K562 (cell line): ENCODE data around the gene COL4A4. TPM values are rescaled to one million over a fixed set of nuclear protein-coding genes. Genes with fewer than 3 reads are reported as not detected.
A peak's percentile ranks its signal among the peaks of the same experiment; 100 is the strongest.

Source experiments
- ATAC-seq: fragments of 200-7000 bp; cut with Tn5 transposase; 3 replicates; pipeline ENCODE4 v1.9.1; 2020; ENCODE audit warnings: moderate library complexity
- BruUV-seq: library from RNA; stranded (reverse); fragments of 400-500 nt; replicated peaks from 2 replicates; lab custom pipeline; 2021; lab: Mats Ljungman, UMichigan
- CTCF ChIA-PET: fragments of 300-600 bp; formaldehyde crosslinking; extraction: SDS; loops from one replicate; lab custom pipeline; 2021; ENCODE audit warnings: low intra/inter-chr PET ratio; lab: Yijun Ruan, JAX
- POLR2A ChIA-PET: fragments of 300-600, 350-650 bp; sonication (Branson Sonifier 250); formaldehyde crosslinking; extraction: SDS; loops from one replicate; lab custom pipeline; 2021; ENCODE audit warnings: antibody characterized with exemption, inconsistent platforms; lab: Yijun Ruan, JAX
- DNase-seq, 4 experiments: peaks; one replicate each; pipeline versions ENCODE4 v3.0.0 to v3.0.0-alpha.2; 2011 to 2018; ENCODE audit warnings: low spot score in 3 of 4, mixed read lengths in 3 of 4; ENCODE audit errors: extremely low read depth in 1 of 4
- FAIRE-seq: peaks from 2 replicates; lab custom pipeline; 2011; peaks lifted over from hg19 to GRCh38; lab: Jason Lieb, UNC
- H2AFZ ChIP-seq: 2 replicates; pipeline ENCODE4 v1.6.0; 2011; ENCODE audit warnings: low read depth, low read length, control low read depth, inconsistent platforms
- H3K27ac ChIP-seq: fragments of 200-600 bp; 3 replicates; pipeline ENCODE4 v1.8.0; 2011; ENCODE audit warnings: low read depth, mild to moderate bottlenecking, control low read depth, inconsistent platforms, low read length, moderate library complexity, mixed read lengths; ENCODE audit errors: extremely low read depth
- H3K27me3 ChIP-seq, 2 experiments: fragments of 300-600 bp in 1 of 2; 2 replicates in 1 of 2; 3 replicates in 1 of 2; pipeline versions ENCODE4 v1.6.0 to v1.8.0; 2011; ENCODE audit warnings: inconsistent platforms in 2 of 2, low read length in 2 of 2, mild to moderate bottlenecking in 1 of 2, mixed read lengths in 1 of 2, moderate library complexity in 1 of 2; ENCODE audit not compliant: control insufficient read depth in 2 of 2, insufficient read depth in 2 of 2
- H3K36me3 ChIP-seq: fragments of 300-600 bp; 3 replicates; pipeline ENCODE4 v1.8.0; 2011; ENCODE audit warnings: mild to moderate bottlenecking, low read length, inconsistent platforms; ENCODE audit not compliant: control insufficient read depth, insufficient read depth
- H3K4me1 ChIP-seq, 2 experiments: fragments of 200-600 bp in 1 of 2; replicated peaks in 1 of 2; 2 replicates in 1 of 2; 3 replicates in 1 of 2; pipeline versions ENCODE4 v1.5.1 to v1.8.0; 2011; ENCODE audit warnings: inconsistent platforms in 2 of 2, low read length in 2 of 2, mild to moderate bottlenecking in 1 of 2, mixed read lengths in 1 of 2, moderate library complexity in 1 of 2; ENCODE audit not compliant: control insufficient read depth in 2 of 2, insufficient read depth in 2 of 2
- H3K4me2 ChIP-seq: 2 replicates; pipeline ENCODE4 v1.6.1; 2011; ENCODE audit warnings: low read length, control low read depth, inconsistent platforms, mixed read lengths; ENCODE audit not compliant: insufficient read depth
- H3K4me3 ChIP-seq: fragments of 200-600 bp; sonication (generic), shearing (Covaris generic); 2 replicates; pipeline ENCODE4 v1.5.1; 2016; ENCODE audit warnings: control low read depth, inconsistent platforms
- H3K79me2 ChIP-seq: fragments of 200-600 bp; 3 replicates; pipeline ENCODE4 v1.8.0; 2011; ENCODE audit warnings: low read length, inconsistent platforms; ENCODE audit not compliant: control insufficient read depth, insufficient read depth
- H3K9ac ChIP-seq, 2 experiments: 2 replicates each; pipeline versions ENCODE4 v1.6.0 to v1.6.1; 2011; ENCODE audit warnings: low read depth in 2 of 2, low read length in 2 of 2, control low read depth in 1 of 2, inconsistent platforms in 1 of 2, mild to moderate bottlenecking in 1 of 2, mixed read lengths in 1 of 2; ENCODE audit not compliant: insufficient read depth in 1 of 2
- H3K9me1 ChIP-seq: one replicate; pipeline ENCODE4 v1.6.0; 2011; ENCODE audit warnings: inconsistent platforms, mild to moderate bottlenecking, low read length, moderate library complexity; ENCODE audit not compliant: control insufficient read depth, insufficient read depth
- H3K9me3 ChIP-seq: replicated peaks from 2 replicates; pipeline ENCODE4 v1.5.1; 2011; ENCODE audit warnings: low read depth, low read length, inconsistent platforms; ENCODE audit not compliant: control insufficient read depth, insufficient read depth
- H4K20me1 ChIP-seq: replicated peaks from 2 replicates; pipeline ENCODE4 v1.6.1; 2011; ENCODE audit warnings: low read length, inconsistent platforms, mixed read lengths; ENCODE audit not compliant: control insufficient read depth, insufficient read depth
- CBFA2T3 ChIP-seq: fragments of 450-650 bp; IDR thresholded peaks from 2 replicates; pipeline ENCODE4 v1.6.1; 2017
- DPF2 ChIP-seq: fragments of 450-650 bp; IDR thresholded peaks from 2 replicates; pipeline ENCODE4 v1.6.1; 2016
- GATAD2A ChIP-seq: fragments of 450-650 bp; IDR thresholded peaks from 2 replicates; pipeline ENCODE4 v1.6.1; 2017
- HMG20A ChIP-seq: fragments of 450-650 bp; formaldehyde crosslinking; conservative IDR thresholded peaks from 2 replicates; pipeline ENCODE4 v1.4.0; 2020; ENCODE audit warnings: mild to moderate bottlenecking, mixed read lengths
- KHSRP ChIP-seq: fragments of 450-650 bp; IDR thresholded peaks from 2 replicates; pipeline ENCODE4 v1.6.1; 2017
- NR3C1 ChIP-seq: sonication (generic); formaldehyde crosslinking; IDR thresholded peaks from 2 replicates; pipeline ENCODE4 v1.8.1; 2022; ENCODE audit warnings: missing genetic modification reagents
- POLR2AphosphoS5 ChIP-seq: IDR thresholded peaks from 2 replicates; pipeline ENCODE4 v1.6.1; 2011; ENCODE audit warnings: mild to moderate bottlenecking, low read depth, low read length, moderate library complexity; ENCODE audit not compliant: control insufficient read depth, insufficient read depth
- SMAD3 ChIP-seq: fragments of 450-650 bp; formaldehyde crosslinking; conservative IDR thresholded peaks from 2 replicates; pipeline ENCODE4 v1.4.0; 2020; ENCODE audit warnings: mild to moderate bottlenecking
- TAL1 ChIP-seq: fragments of 450-650 bp; IDR thresholded peaks from 2 replicates; pipeline ENCODE4 v1.6.1; 2016; ENCODE audit warnings: mild to moderate bottlenecking
- TEAD4 ChIP-seq, 2 experiments: sonication (generic) in 1 of 2; formaldehyde crosslinking in 1 of 2; IDR thresholded peaks; 2 replicates each; pipeline versions ENCODE4 v1.6.1 to v1.8.0; 2012 to 2022; ENCODE audit warnings: borderline replicate concordance in 1 of 2, inconsistent platforms in 1 of 2, low read length in 1 of 2, mild to moderate bottlenecking in 1 of 2, missing genetic modification reagents in 1 of 2
- ZBED1 ChIP-seq: IDR thresholded peaks from 2 replicates; pipeline ENCODE4 v1.6.1; 2014
- ZKSCAN3 ChIP-seq: fragments of 250-450 bp; sonication (Bioruptor Pico); IDR thresholded peaks from 2 replicates; pipeline ENCODE4 v1.4.0; 2020
- WGBS: fragments of 100-300 bp; shearing (Covaris generic); methylation state at CpG from one replicate; pipeline ENCODE4 v1.1.6; 2016; ENCODE audit warnings: low coverage, mixed read lengths; ENCODE audit not compliant: insufficient coverage; ENCODE audit errors: missing lambda C conversion rate; 5-methylcytosine and 5-hydroxymethylcytosine counted together
- in situ Hi-C: fragments of 300-500 bp; cut with MboI; formaldehyde crosslinking; loops from 4 replicates; pipeline ENCODE4 v1.15.0; 2018; ENCODE audit warnings: inconsistent platforms, mixed read lengths
- intact Hi-C: fragments of 100-400 bp; cut with micrococcal nuclease; formaldehyde crosslinking; loops from 2 replicates; pipeline ENCODE4 v1.14.2; 2022
- polyA plus RNA-seq, 8 experiments: library from polyadenylated mRNA; depleted of rRNA in 4 of 8; stranded (reverse) in 5 of 8; unstranded in 3 of 8; fragments of >200 nt; fragmentation: Nextera tagmentation in 2 of 8; fragmentation: Illumina TruSeq in 1 of 8; extraction: Ambion mirVana in 2 of 8; extraction: Trizol in 1 of 8; gene quantifications; 2 replicates each; pipeline versions ENCODE4 v1.2.1 to v1.2.3, GENCODE V29; 2011 to 2014; ENCODE audit warnings: inconsistent platforms in 1 of 8, missing spikeins in 1 of 8
- total RNA-seq, 7 experiments: library from RNA; depleted of rRNA in 6 of 7; stranded (reverse); fragments of >200 nt in 6 of 7; fragmentation: Illumina TruSeq in 2 of 7; extraction: Trizol in 2 of 7; gene quantifications; 2 replicates each; pipeline versions ENCODE4 v1.2.1 to v1.2.3, GENCODE V29; 2011 to 2021; ENCODE audit warnings: low replicate concordance in 1 of 7
- TF ChIP-seq, protein P1 (sequence below): fragments of 200-600 bp; sonication (generic); IDR thresholded peaks from one replicate; pipeline ENCODE4 v1.6.1; 2012; ENCODE audit warnings: mild to moderate bottlenecking, low read depth, low read length, inconsistent platforms

The COL4A4 gene
- total and polyA plus RNA-seq, 9 of the 15 experiments (the other 6 are each of a cell fraction or from before 2014, with no cell fraction given), result under 0.01 to 0.01 TPM; not detected in 7

DNA sequence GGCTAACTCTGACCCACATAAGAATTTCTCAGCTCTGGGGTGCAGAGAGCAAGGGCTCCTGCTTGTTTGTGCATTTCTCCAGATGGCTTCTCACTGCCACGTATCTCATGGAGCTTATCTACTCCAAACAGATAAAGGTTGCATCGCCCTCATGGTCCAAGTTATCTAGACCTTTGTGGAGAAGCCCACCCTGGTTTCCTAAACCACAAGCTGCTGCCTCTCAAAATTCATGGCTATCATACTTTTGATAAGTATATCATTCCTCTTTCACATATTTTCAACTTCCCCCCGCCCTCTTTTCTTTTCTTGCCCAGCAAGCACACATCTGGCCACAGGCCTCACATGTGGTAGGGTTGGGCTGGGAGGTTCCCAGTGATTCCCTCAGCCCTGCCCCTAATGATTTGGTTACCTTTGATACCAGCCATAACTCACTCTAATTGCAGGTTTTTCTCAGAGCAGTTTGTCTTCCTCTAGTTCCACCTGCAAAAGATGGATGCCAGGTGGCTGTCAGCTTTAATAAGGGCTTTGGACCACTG is 182.1 kb downstream of the COL4A4 start:
- POLR2A ChIA-PET, result interaction anchor here (0.5 to 1.2 kb wide), 3 partner anchors 42 to 189 kb away, joined by 3 read pairs; no protein-coding TSS in a partner anchor
- Histone ChIP-seq H3K27ac (no peak overlapping the region), H3K4me3 (no peak overlapping the region), H3K27me3 (no peaks in the 10 kb centered on the region), H3K4me1 (peaks cover 11 to 49% of the 10 kb centered on the region in 2 experiments), H3K36me3 (peaks cover 4% of the 10 kb centered on the region; the same call in 1 of the 3 replicates), H3K9me1 (peaks cover 2% of the 10 kb centered on the region), H3K4me2 (no peak overlapping the region), H4K20me1 (no peaks in the 10 kb centered on the region), H2AFZ (no peak overlapping the region), H3K79me2 (peaks cover 10% of the 10 kb centered on the region; the same call in 1 of the 3 replicates), H3K9me3 (no peaks in the 10 kb centered on the region), H3K9ac (no peak overlapping the region)
- intact Hi-C loops (no loop called here), in situ Hi-C loops (no loop called here)
- CTCF ChIA-PET, result interaction anchor here (0.6 kb wide), 1 partner anchor 316 kb away, joined by 3 read pairs; no protein-coding TSS in a partner anchor
- 14% methylated on average over 3 of the region's 3 CpGs for WGBS
- ATAC-seq (no peak), FAIRE-seq (peak; percentile 70), DNase-seq (peak; percentile 20 to 65 (median 52))
- BruUV-seq, result no TSS peak
- TF ChIP-seq TEAD4 (IDR thresholded peaks at IDR 0.05; ENCODE audit: low read length) (peak; percentile 78), TEAD4 (CRISPR knock-in tag; IDR thresholded peaks at IDR 0.05; ENCODE audit: borderline replicate concordance) (no peak), KHSRP (no peak), POLR2AphosphoS5 (peak; percentile 24; the same call in 1 of the 2 replicates), NR3C1 (CRISPR knock-in tag) (no peak), GATAD2A (0 out of 2 replicates have a peak, but pooled peaks have one; percentile 34), CBFA2T3 (peak; percentile 78), HMG20A (no peak), ZKSCAN3 (CRISPR knock-in tag) (no peak), DPF2 (peak; percentile 47; the same call in 1 of the 2 replicates), ZBED1 (no peak), TAL1 (peak; percentile 45), SMAD3 (CRISPR knock-in tag) (no peak)
- TF ChIP-seq, protein P1, sequence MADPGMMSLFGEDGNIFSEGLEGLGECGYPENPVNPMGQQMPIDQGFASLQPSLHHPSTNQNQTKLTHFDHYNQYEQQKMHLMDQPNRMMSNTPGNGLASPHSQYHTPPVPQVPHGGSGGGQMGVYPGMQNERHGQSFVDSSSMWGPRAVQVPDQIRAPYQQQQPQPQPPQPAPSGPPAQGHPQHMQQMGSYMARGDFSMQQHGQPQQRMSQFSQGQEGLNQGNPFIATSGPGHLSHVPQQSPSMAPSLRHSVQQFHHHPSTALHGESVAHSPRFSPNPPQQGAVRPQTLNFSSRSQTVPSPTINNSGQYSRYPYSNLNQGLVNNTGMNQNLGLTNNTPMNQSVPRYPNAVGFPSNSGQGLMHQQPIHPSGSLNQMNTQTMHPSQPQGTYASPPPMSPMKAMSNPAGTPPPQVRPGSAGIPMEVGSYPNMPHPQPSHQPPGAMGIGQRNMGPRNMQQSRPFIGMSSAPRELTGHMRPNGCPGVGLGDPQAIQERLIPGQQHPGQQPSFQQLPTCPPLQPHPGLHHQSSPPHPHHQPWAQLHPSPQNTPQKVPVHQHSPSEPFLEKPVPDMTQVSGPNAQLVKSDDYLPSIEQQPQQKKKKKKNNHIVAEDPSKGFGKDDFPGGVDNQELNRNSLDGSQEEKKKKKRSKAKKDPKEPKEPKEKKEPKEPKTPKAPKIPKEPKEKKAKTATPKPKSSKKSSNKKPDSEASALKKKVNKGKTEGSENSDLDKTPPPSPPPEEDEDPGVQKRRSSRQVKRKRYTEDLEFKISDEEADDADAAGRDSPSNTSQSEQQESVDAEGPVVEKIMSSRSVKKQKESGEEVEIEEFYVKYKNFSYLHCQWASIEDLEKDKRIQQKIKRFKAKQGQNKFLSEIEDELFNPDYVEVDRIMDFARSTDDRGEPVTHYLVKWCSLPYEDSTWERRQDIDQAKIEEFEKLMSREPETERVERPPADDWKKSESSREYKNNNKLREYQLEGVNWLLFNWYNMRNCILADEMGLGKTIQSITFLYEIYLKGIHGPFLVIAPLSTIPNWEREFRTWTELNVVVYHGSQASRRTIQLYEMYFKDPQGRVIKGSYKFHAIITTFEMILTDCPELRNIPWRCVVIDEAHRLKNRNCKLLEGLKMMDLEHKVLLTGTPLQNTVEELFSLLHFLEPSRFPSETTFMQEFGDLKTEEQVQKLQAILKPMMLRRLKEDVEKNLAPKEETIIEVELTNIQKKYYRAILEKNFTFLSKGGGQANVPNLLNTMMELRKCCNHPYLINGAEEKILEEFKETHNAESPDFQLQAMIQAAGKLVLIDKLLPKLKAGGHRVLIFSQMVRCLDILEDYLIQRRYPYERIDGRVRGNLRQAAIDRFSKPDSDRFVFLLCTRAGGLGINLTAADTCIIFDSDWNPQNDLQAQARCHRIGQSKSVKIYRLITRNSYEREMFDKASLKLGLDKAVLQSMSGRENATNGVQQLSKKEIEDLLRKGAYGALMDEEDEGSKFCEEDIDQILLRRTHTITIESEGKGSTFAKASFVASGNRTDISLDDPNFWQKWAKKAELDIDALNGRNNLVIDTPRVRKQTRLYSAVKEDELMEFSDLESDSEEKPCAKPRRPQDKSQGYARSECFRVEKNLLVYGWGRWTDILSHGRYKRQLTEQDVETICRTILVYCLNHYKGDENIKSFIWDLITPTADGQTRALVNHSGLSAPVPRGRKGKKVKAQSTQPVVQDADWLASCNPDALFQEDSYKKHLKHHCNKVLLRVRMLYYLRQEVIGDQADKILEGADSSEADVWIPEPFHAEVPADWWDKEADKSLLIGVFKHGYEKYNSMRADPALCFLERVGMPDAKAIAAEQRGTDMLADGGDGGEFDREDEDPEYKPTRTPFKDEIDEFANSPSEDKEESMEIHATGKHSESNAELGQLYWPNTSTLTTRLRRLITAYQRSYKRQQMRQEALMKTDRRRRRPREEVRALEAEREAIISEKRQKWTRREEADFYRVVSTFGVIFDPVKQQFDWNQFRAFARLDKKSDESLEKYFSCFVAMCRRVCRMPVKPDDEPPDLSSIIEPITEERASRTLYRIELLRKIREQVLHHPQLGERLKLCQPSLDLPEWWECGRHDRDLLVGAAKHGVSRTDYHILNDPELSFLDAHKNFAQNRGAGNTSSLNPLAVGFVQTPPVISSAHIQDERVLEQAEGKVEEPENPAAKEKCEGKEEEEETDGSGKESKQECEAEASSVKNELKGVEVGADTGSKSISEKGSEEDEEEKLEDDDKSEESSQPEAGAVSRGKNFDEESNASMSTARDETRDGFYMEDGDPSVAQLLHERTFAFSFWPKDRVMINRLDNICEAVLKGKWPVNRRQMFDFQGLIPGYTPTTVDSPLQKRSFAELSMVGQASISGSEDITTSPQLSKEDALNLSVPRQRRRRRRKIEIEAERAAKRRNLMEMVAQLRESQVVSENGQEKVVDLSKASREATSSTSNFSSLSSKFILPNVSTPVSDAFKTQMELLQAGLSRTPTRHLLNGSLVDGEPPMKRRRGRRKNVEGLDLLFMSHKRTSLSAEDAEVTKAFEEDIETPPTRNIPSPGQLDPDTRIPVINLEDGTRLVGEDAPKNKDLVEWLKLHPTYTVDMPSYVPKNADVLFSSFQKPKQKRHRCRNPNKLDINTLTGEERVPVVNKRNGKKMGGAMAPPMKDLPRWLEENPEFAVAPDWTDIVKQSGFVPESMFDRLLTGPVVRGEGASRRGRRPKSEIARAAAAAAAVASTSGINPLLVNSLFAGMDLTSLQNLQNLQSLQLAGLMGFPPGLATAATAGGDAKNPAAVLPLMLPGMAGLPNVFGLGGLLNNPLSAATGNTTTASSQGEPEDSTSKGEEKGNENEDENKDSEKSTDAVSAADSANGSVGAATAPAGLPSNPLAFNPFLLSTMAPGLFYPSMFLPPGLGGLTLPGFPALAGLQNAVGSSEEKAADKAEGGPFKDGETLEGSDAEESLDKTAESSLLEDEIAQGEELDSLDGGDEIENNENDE, result no peak
